ENCODE data around the gene CDADC1.
A peak's percentile ranks its signal among the peaks of the same experiment; 100 is the strongest.

Gene CDADC1

GRCh38 chr13:49210669-49211068 lies 37.1 kb upstream of the CDADC1 start:
- Histone ChIP-seq H3K27me3 (ENCODE audit: low read depth, low read length) (no peaks in the 10 kb centered on the region), H3K36me3 (replicated peaks; ENCODE audit: low read depth, low read length) (peaks cover 20% of the 10 kb centered on the region), H3K4me3 (ENCODE audit: low read length) (no peak overlapping the region), H3K9me3 (ENCODE audit: insufficient read depth, low read length) (no peaks in the 10 kb centered on the region), H4K20me1 (ENCODE audit: insufficient read depth, low read length) (no peaks in the 10 kb centered on the region), H3K27ac (ENCODE audit: low read length) (no peak overlapping the region), H3K79me2 (ENCODE audit: low read length) (no peaks in the 10 kb centered on the region), H3K4me1 (ENCODE audit: low read length) (peaks cover 10% of the 10 kb centered on the region), H2AFZ (ENCODE audit: low read depth, low read length) (no peak overlapping the region), H3K4me2 (ENCODE audit: low read length) (no peak overlapping the region), H3K9ac (ENCODE audit: low read length) (no peak overlapping the region)
- TF ChIP-seq CTCF (IDR thresholded peaks at IDR 0.05; ENCODE audit: low read depth, low read length) (no peak), EZH2phosphoT487 (IDR thresholded peaks at IDR 0.05; ENCODE audit: low read depth) (no peak)

GRCh38 chr13:49213539-49213938 lies 34.2 kb upstream of the CDADC1 start:
- H3K4me2 ChIP-seq (ENCODE audit: low read length), result no peak overlapping the region
- no peak overlapping the region for H3K27ac ChIP-seq (ENCODE audit: low read length)

GRCh38 chr13:49213997-49214916 lies 33.5 kb upstream of the CDADC1 start:
- Histone ChIP-seq H2AFZ (ENCODE audit: low read depth, low read length) (peak overlapping the region; percentile 57), H3K36me3 (replicated peaks; ENCODE audit: low read depth, low read length) (peaks cover 9% of the 10 kb centered on the region), H3K9me3 (ENCODE audit: insufficient read depth, low read length) (no peaks in the 10 kb centered on the region), H3K9ac (ENCODE audit: low read length) (no peak overlapping the region), H4K20me1 (ENCODE audit: insufficient read depth, low read length) (no peaks in the 10 kb centered on the region), H3K79me2 (ENCODE audit: low read length) (no peaks in the 10 kb centered on the region), H3K4me1 (ENCODE audit: low read length) (peaks cover 10% of the 10 kb centered on the region), H3K27ac (ENCODE audit: low read length) (no peak overlapping the region), H3K4me2 (ENCODE audit: low read length) (no peak overlapping the region), H3K4me3 (ENCODE audit: low read length) (no peak overlapping the region), H3K27me3 (ENCODE audit: low read depth, low read length) (no peaks in the 10 kb centered on the region)
- TF ChIP-seq CTCF (IDR thresholded peaks at IDR 0.05; ENCODE audit: low read depth, low read length) (no peak), EZH2phosphoT487 (IDR thresholded peaks at IDR 0.05; ENCODE audit: low read depth) (no peak)

More at GRCh38 chr13:49213539-49213938, 34.2 kb upstream of the CDADC1 start:
- H3K36me3 ChIP-seq (replicated peaks; ENCODE audit: low read depth, low read length), result peaks cover 10% of the 10 kb centered on the region
- no peaks in the 10 kb centered on the region for H4K20me1 ChIP-seq (ENCODE audit: insufficient read depth, low read length)
- no peak overlapping the region for H3K9ac ChIP-seq (ENCODE audit: low read length)
- peaks cover 10% of the 10 kb centered on the region for H3K4me1 ChIP-seq (ENCODE audit: low read length)
- H3K79me2 ChIP-seq (ENCODE audit: low read length), result no peaks in the 10 kb centered on the region
- TF ChIP-seq EZH2phosphoT487 (IDR thresholded peaks at IDR 0.05; ENCODE audit: low read depth) (no peak), CTCF (IDR thresholded peaks at IDR 0.05; ENCODE audit: low read depth, low read length) (no peak)
- H3K4me3 ChIP-seq (ENCODE audit: low read length), result no peak overlapping the region
- no peaks in the 10 kb centered on the region for H3K9me3 ChIP-seq (ENCODE audit: insufficient read depth, low read length)
- no peak overlapping the region for H2AFZ ChIP-seq (ENCODE audit: low read depth, low read length)
- H3K27me3 ChIP-seq (ENCODE audit: low read depth, low read length), result no peaks in the 10 kb centered on the region

GRCh38 chr13:49214917-49215376 lies 32.8 kb upstream of the CDADC1 start:
- no peaks in the 10 kb centered on the region for H3K9me3 ChIP-seq (ENCODE audit: insufficient read depth, low read length)
- H3K4me3 ChIP-seq (ENCODE audit: low read length), result no peak overlapping the region
- H3K27ac ChIP-seq (ENCODE audit: low read length), result no peak overlapping the region
- no peaks in the 10 kb centered on the region for H4K20me1 ChIP-seq (ENCODE audit: insufficient read depth, low read length)
- peaks cover 10% of the 10 kb centered on the region for H3K4me1 ChIP-seq (ENCODE audit: low read length)
- no peaks in the 10 kb centered on the region for H3K79me2 ChIP-seq (ENCODE audit: low read length)
- TF ChIP-seq CTCF (IDR thresholded peaks at IDR 0.05; ENCODE audit: low read depth, low read length) (peak; percentile 27; the same call in 1 of the 2 replicates), EZH2phosphoT487 (IDR thresholded peaks at IDR 0.05; ENCODE audit: low read depth) (no peak)
- no peaks in the 10 kb centered on the region for H3K27me3 ChIP-seq (ENCODE audit: low read depth, low read length)
- peaks cover 9% of the 10 kb centered on the region for H3K36me3 ChIP-seq (replicated peaks; ENCODE audit: low read depth, low read length)
- peak overlapping the region; percentile 57 for H2AFZ ChIP-seq (ENCODE audit: low read depth, low read length)
- H3K9ac ChIP-seq (ENCODE audit: low read length), result no peak overlapping the region
- H3K4me2 ChIP-seq (ENCODE audit: low read length), result no peak overlapping the region

Measured in OCI-LY3 (cell line).